ENCODE data around the gene UBXN7.
A peak's percentile ranks its signal among the peaks of the same experiment; 100 is the strongest.
"Not testable (repeated sequence)": the region's sequence is repeated elsewhere in the genome, so short reads cannot be mapped to it uniquely, and the experiment has no call there.

Gene UBXN7

DNA sequence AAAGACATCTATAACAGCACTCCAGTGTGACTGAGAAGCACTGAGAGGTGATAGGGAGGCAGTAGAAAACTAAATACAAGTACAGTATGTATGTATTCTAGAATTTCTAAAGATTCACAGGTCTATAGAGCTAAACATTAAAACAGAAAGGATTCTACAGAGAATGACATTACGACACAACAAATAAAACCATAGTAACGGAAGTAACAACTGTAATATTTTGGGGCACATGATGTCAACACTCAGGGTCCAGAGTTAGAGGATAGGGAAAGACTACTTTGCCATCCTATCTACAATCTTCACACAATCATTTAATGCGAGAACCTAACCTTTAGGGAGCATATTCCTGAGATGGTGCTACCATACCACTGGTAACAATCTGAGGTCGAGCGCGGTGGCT lies 13.6 kb downstream of the UBXN7 start:
- no peak for DNase-seq

DNA sequence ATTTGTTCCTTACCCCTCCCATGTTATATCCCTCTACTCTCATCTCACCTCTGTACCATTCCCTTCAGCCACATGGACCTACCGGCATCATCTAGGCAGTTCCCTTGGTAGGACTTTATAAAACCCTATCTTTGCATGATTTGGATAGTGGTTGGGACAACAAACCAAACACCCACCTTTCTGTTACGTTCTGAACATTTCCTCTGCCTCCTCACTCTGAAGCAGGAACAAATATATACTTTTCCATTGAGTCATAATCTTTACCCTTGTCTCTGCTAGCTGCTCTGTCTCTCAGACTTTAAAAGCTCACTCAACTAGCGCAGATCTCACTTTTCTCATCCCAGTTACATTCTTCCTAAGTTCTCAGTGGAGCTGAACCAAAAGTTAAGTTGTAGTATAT lies 17.8 kb downstream of the UBXN7 start:
- DNase-seq = no peak

DNA sequence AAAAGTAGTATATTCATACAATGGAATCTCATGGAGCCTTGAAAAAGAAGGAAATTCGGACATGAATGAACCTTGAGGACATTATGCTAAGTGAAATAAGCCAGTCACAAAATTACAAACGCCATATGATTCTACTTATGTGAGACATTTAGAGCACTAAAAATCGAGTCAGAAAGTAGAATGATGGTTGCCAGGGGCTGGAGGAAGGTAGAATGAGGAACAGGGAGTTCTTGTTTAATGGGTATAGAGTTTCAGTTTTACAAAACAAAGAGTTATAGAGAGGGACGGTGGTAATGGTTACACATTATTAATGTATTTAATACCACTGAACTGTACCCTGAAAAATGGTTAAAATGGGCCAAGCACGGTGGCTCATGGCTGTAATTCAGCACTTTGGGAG lies 19.5 kb downstream of the UBXN7 start:
- DNase-seq = no peak

DNA sequence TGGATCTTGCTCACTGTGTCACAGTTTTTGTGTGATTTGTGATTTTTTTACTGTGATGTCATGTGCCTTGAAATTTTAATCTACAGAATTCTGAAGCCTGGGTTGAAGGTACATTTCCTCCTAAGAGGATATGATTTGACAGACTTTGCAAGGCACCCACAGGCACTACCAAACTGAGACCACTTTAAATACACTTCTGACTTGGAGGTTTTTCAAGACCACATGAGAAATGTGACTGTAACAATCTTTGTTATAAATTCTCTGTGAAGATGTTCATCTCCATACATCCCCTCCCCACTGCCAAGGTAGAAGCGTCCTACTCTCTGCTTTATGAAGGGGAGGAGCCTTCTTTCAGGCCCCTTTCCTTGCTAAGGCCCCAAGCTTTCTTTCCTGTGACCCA lies 22.8 kb downstream of the UBXN7 start:
- DNase-seq = no peak

DNA sequence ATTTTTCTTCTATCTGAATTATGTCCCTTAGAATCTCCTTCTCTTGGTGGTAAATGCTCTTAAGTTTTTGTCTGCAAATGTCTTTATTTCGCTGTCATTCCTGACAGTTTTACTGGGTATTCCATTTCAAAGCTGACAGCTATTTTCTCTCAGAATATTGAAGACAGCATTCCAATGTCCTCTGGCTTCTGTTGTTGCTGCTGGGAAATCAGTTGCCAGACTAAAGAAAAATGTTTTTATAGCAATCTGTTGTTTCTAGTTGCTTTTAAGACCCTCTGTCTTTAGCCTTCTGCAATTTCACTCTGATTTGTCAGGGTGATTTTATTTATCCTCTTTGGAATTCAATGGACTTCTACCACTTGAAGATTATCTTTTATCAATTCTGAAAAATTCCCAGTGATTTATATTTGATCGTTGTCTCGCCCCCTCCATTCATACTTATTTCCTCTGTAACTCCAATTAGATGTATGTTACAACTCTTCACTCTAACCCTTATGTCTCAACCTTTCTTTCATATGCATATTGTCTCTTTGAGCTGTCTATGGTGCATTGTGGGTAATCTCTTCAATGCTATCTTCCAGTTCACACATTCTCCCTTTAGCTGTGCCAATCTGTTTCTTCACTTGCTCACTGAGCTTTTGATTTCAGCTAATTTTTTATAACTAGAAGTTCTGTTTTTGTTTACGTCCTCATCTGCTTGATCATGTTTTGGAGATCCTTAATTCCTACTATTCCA lies 23.5 kb downstream of the UBXN7 start:
- DNase-seq = no peak

DNA sequence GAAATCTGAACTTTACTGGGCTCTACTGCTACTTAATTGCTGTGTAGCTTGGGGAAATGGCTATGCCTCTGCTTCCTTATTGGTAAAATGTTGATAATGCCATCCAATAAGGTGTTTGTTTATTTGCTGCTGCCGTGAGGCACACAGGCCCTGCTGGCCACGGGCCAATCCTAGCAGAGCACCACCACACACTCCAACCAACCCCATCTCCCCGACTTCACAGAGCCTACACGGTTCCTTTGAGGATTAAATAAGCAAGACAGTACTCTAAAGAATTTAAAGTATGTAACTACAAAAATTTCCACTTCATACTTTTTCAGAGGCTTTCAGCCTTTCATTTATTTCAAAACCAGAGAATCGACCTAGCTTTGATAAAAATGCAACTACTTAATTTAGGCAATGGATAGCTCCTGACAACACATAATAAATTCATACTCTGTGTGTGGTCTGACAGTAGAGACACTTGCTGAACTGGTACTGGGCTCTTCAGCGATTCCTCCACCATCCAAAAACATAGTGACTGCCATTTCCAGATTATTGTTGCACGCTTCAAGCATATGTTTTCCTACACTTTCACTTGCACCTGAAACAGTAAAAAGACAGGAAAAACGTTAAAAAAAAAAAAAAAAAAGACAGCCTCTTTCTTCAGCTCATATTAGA lies 25.3 kb downstream of the UBXN7 start:
- DNase-seq = no peak

DNA sequence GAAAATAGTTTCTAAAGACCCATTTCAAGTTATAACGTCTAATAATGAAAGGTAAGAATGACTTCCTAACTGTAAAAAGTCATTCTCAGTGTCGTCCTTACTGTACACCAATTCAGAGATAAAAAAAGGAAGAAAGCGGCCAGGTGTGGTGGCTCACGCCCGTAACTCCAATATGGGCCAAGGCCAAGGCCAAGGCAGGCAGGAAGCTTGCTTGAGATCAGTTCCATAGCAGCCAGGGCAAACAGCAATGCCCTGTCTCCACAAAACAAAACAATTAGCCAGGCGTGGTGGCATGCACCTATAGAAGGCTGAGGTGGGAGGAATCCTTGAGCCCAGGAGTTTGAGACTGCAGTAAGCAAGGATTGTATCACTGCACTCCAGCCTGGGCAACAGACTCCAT lies 31.9 kb downstream of the UBXN7 start:
- no peak for DNase-seq

DNA sequence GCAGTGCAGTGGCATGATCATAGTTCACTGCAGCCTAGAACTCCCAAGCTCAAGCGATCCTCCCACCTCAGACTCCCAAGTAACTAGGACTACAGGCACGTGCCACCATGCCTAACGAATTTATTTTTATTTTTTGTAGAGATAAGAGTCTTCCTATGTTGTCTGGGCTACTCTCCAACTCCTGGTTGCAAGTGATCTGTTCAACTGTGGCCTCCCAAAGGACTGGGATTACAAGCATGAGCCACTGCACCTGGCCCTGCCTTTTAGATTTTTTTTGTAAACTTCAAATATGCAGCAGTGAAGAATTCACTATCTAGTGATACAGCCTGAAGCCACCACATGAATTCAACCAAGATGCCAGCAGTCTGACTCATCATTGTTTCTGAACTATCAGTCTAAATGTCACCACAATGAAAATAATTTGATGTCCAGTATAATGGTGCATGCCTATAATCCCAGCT lies 32.7 kb downstream of the UBXN7 start:
- no peak for DNase-seq

DNA sequence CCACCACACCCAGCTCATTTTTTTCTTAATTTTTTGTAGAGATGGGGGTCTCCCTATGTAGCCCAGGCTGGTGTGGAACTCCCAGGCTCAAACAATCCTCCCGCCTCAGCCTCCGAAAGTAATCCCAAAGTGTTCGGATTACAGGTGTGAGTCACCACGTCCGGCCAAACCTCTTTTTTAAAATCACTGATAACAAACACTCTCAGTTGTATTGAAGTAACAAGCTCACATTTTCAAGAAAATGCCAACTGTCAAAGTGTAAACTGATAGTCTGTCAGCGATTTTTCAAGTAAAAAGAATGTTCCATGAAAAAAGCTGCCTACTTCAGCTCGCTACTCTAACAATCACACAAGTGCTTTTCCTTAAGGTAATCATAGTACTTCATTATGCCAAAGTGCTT lies 33.4 kb downstream of the UBXN7 start:
- no peak for DNase-seq

DNA sequence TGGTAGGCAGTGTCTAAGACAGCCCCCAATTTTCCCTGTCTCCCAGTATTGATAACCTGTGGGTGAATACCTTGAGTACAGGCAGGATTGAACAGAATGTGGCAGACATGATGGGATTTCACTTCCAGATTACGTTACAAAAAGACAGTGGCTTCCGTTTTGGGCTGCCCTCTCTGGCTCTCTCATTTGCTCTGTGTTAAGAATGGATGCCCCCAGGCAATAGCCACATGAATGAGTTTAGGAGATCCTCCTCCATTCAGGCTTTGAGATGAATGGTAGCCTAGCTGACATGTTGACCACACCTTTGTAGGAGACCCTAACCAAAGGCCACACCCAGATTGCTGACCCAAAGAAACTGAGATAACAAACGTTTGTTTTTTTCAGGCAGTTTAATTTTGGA lies 34.3 kb downstream of the UBXN7 start:
- no peak for DNase-seq

DNA sequence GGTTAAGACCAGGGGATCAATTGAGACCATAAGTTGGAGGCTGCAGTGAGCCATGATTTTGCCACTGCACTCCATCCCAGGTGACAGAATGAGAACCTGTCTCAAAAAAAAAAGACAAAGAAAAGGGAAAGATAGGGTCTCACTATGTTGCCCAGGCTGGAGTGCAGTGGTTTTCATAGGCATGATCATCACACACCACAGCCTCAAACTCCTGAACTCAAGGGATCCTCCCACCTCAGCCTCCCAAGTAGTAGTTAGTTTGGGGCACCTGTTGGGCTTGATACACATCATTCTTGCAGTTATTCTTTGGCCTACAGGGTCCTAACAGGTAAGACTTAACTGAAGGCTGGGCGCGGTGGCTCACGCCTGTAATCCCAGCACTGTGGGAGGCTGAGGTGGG lies 42.1 kb downstream of the UBXN7 start:
- DNase-seq = no peak

DNA sequence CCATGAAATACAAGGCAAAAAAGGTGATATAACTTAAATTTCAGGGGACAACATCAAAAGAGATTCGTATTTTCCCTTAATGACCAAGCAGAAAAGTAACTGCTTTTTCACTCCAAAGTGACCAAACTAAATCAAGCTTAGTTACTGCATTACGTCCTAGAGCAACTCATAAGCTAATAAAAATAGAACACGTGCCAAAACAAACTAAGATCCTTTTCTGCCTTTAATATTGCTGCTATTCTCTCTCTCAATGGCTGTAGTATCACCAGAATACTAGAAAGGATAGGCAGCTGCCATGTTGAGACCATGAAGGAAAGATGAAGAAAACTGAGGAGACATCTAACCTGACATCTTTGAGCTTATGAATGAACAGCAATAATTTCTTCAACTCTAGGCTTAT lies 43.3 kb downstream of the UBXN7 start:
- no peak for DNase-seq

DNA sequence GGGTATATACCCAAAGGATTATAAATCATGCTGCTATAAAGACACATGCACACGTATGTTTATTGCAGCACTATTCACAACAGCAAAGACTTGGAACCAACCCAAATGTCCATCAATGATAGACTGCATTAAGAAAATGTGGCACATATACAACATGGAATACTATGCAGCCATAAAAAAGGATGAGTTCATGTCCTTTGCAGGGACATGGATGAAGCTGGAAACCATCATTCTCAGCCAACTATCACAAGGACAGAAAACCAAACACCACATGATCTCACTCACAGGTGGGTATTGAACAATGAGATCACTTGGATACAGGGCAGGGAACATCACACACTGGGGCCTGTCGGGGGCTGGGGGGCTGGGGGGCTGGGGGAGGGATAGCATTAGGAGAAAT lies 44.3 kb downstream of the UBXN7 start:
- not testable (repeated sequence) for DNase-seq

DNA sequence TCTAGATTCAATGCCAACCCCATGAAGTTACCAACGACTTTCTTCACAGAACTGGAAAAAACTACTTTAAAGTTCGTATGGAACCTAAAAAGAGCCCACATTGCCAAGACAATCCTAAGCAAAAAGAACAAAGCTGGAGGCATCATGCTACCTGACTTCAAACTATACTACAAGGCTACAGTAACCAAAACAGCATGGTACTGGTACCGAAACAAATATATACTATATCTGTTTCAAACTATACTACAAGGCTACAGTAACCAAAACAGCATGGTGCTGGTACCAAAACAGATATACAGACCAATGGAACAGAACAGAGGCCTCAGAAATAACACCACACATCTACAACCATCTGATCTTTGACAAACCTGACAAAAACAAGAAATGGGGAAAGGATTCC lies 45.4 kb downstream of the UBXN7 start:
- not testable (repeated sequence) for DNase-seq

DNA sequence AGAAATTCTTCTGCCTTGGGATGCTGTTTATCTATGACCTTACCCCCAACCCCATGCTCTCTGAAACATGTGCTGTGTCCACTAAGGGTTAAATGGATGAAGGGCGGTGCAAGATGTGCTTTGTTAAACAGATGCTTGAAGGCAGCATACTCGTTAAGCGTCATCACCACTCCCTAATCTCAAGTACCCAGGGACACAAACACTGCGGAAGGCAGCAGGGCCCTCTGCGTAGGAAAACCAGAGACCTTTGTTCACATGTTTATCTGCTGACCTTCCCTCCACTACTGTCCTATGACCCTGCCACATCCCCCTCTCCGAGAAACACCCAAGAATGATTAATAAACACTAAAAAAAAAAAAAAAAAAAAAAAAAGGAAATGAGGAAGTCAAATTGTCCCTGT lies 46.2 kb downstream of the UBXN7 start:
- not testable (repeated sequence) for DNase-seq

DNA sequence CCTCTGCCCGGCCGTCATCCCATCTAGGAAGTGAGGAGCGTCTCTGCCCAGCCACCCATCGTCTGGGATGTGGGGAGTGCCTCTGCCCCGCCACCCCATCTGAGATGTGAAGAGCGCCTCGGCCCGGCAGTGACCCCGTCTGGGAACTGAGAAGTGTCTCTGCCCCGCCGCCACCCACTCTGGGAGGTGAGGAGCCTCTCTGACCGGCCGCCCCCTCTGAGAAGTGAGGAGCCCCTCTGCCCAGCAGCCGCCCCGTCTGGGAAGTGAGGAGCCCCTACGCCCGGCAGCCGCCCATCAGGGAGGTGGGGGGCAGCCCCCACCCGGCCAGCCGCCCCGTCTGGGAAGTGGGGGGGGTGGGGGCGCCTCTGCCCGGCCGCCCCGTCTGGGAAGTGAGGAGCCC lies 46.8 kb downstream of the UBXN7 start:
- not testable (repeated sequence) for DNase-seq

DNA sequence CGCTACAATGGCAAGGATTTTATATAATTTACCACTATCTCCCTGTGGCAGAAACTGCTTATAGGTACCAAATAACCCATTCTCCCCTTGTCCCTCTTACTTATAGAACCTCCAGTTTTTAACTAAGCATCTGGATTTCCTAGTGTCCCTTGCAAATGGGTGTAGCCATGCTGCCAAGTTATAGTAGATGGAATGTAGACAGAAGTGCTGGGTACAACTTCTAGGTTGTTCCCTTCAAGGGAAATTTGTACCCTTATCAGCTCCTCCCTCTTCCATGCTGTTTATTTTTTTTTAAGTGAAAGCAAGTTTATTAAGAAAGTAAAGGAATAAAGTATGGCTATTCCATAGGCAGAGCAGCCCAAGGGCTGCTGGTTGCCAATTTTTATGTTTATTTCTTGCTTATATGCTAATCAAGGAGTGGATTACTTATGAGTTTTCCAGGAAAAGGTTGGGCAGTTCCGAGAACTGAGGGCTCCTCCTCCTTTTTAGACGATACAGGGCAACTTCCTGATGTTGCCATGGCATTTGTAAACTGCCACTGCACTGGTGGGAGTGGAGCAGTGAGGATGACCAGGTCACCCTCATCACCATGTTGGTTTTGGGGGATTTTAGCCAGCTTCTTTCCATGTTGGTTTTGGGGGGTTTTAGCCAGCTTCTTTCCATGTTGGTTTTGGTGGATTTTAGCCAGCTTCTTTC lies 53.9 kb downstream of the UBXN7 start:
- peak; percentile 30 for DNase-seq

DNA sequence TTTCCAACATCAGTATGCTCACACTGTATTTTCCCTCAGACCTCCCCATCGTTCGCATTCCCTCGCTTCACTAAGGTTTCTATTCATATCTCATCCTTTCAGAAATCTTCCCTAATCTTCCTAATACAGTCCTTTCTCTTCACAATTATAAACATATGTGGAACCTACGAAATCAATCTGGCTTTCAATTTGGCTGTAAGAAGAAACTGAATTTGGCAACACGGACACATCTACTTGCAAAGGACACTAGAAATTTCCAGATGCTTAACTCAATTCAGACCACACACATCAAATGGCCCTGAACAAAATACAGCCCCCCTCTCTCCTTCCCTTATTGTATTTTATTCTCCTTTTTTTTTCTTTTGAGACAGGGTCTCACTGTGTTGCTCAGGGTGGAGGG lies 54.9 kb downstream of the UBXN7 start:
- no peak for DNase-seq

DNA sequence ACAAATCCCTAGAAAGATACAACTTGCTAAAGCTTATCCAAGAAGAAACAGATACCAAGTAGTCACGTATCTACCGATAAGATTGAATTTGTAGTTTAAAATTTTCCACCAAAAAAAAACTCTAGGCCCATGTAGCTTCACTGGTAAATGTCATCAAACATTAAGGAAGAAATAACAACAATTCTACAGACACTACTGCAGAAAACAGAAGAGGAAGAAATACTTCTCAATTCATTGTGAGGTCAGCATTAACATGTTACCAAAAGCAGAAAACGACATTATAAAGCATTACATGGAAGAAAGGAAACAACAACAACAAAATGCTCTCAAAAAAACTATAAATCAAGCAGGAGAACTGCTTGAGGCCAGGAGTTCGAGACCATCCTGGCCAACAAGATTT lies 66.5 kb downstream of the UBXN7 start:
- no peak for DNase-seq

DNA sequence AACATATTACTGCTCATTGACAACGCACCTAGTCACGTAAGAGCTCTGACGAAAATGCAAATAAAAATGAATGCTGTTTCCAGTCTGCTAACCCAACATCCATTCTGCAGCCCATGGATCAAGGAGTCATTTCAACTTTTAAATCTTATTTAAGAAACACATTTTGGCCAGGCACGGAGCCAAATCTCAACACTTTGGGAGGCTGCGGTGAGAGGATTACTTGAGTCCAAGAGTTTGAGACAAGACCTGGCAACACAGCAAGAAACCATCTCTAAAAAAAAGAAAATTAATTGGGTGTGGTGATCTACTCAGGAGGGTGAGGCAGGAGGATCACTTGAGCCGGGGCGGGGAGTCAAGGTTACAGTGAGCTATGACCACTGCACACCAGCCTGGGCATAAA lies 71.6 kb downstream of the UBXN7 start:
- DNase-seq = no peak

DNA sequence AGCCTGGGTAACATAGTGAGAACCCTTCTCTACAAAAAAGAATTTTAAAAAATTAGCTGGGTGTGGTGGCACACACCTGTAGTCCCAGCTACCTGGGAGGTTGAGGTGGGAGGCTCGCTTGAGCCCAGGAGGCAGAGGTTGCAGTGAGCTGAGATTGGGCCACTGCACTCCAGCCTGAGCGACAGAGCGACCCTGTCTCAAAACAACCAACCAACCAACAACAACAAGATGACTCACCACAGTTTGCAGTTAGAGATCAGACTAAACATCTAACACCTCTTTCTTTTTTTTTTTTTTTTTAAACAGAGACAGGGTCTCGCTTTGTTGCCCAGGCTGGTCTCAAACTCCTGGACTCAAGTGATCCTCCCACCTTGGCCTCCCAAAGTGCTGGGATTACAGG lies 73.7 kb downstream of the UBXN7 start:
- not testable (repeated sequence) for DNase-seq

DNA sequence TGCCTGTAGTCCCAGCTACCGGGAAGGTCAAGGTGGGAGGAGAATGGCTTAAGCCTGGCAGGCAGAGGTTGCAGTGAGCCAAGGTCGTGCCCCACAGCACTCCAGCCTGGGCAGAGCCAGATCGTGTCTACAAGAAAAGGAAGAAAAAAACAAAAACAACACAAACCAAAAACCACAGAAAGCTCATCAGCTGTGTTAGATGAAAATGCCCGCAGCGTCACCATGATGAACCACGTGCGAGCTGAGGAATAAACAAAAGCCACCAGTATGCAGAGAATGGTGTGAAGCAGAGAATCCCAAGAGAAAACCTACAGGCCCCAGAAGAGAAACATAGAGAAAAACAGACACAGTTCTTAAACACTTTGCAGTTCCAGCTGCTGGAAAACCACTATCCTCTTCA lies 74.3 kb downstream of the UBXN7 start:
- DNase-seq = peak; percentile 7

DNA sequence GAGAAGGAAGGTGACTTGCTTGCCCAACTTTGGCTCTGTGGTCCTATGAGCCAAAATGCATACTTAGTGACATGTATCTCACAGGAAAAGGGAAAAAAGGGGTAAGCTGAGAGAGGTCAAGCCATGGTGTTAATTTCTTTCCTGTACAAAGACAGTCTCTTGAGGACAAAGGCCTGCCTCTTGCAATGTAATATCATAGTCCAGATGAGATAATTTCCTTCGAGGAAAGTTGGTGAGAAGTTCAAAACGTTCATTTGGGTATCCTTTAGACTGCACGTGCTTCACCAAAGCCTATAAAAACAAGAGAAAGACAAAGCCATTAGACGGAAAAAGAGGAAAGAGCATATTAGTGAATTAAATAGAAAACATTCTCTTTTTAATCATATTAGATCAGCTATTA lies 75.7 kb downstream of the UBXN7 start:
- DNase-seq = no peak

DNA sequence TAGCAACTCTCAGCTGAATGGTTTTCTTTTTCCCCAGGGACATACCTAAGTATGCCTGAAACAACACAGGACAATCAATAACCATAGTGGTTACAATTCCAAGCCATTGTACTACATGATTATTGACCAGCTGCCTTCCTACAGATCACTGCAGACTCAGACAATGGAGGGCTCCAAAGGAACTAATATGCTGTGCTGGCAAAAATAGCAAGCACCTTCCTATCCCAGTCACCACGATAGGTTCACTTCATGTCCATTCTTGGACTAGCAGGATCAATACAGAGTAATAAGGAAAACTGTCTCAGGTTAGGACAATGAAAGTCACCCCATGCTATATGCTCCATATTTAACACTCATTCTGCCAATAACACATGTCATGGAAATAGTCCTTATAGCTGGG lies 76.6 kb downstream of the UBXN7 start:
- no peak for DNase-seq

All from activated CD4-positive, alpha-beta T cell treated with anti-CD3 and anti-CD28 coated beads, Interleukin-2, Interleukin-6, amounts not matched to agents 100 ng/mL and 50 ng/mL, durations not matched to agents 16 hours and 8 hours (primary cell).